SK-N-SH (cell line): ENCODE data around the gene RBM10. TPM values are rescaled to one million over a fixed set of nuclear protein-coding genes. Genes with fewer than 3 reads are reported as not detected.

Experiments
- CTCF ChIA-PET: fragments of 300-600, 350-600 bp; formaldehyde crosslinking; extraction: SDS; loops from one replicate; lab custom pipeline; 2021; lab: Yijun Ruan, JAX
- POLR2A ChIA-PET: fragments of 350-600 bp; sonication (Branson Sonifier 250); formaldehyde crosslinking; extraction: SDS; loops from one replicate; lab custom pipeline; 2020; ENCODE audit warnings: antibody characterized with exemption, inconsistent platforms; lab: Yijun Ruan, JAX
- DNase-seq: peaks from one replicate; pipeline ENCODE4 v3.0.0; 2012
- H2AFZ ChIP-seq: fragments of 200-600 bp; sonication (generic); 2 replicates; pipeline ENCODE4 v1.8.1; 2016; ENCODE audit warnings: antibody characterized with exemption, mild to moderate bottlenecking, low read depth
- H3F3A ChIP-seq: fragments of 200-600 bp; sonication (generic); replicated peaks from 2 replicates; pipeline ENCODE3; 2016; ENCODE audit warnings: antibody characterized with exemption, mild to moderate bottlenecking; ENCODE audit not compliant: insufficient read depth
- H3K27ac ChIP-seq, 2 experiments: fragments of 200-500 bp in 1 of 2; fragments of 200-600 bp in 1 of 2; sonication (Bioruptor generic) in 1 of 2; sonication (generic), shearing (Covaris generic) in 1 of 2; 2 replicates each; pipeline versions ENCODE4 v1.5.1 to v1.6.1; 2014 to 2016; ENCODE audit warnings: low read depth in 2 of 2, inconsistent platforms in 1 of 2, low read length in 1 of 2, mild to moderate bottlenecking in 1 of 2, mixed read lengths in 1 of 2
- H3K27me3 ChIP-seq: fragments of 200-600 bp; sonication (generic), shearing (Covaris generic); 2 replicates; pipeline ENCODE4 v1.6.1; 2016; ENCODE audit warnings: mixed run types; ENCODE audit not compliant: insufficient read depth
- H3K36me3 ChIP-seq, 2 experiments: fragments of 200-500 bp in 1 of 2; fragments of 200-600 bp in 1 of 2; sonication (Bioruptor generic) in 1 of 2; sonication (generic) in 1 of 2; replicated peaks in 1 of 2; 2 replicates each; pipeline versions ENCODE3 to v1.5.1; 2014 to 2016; ENCODE audit warnings: low read length in 1 of 2, mild to moderate bottlenecking in 1 of 2; ENCODE audit not compliant: insufficient read depth in 2 of 2, control insufficient read depth in 1 of 2
- H3K4me1 ChIP-seq, 2 experiments: fragments of 200-500 bp in 1 of 2; fragments of 200-600 bp in 1 of 2; sonication (Bioruptor generic) in 1 of 2; sonication (generic), shearing (Covaris generic) in 1 of 2; 2 replicates each; pipeline versions ENCODE4 v1.5.1 to v1.6.1; 2014 to 2016; ENCODE audit warnings: low read depth in 1 of 2, low read length in 1 of 2, mixed run types in 1 of 2; ENCODE audit not compliant: insufficient read depth in 2 of 2, control insufficient read depth in 1 of 2
- H3K4me2 ChIP-seq: fragments of 200-600 bp; sonication (generic), shearing (Covaris generic); 2 replicates; pipeline ENCODE4 v1.6.1; 2017; ENCODE audit warnings: mixed run types
- H3K4me3 ChIP-seq, 2 experiments: fragments of 200-500 bp in 1 of 2; fragments of 200-600 bp in 1 of 2; sonication (Bioruptor generic) in 1 of 2; sonication (generic), shearing (Covaris generic) in 1 of 2; 2 replicates each; pipeline versions ENCODE4 v1.5.1 to v1.8.1; 2014 to 2016; ENCODE audit warnings: low read depth in 2 of 2, inconsistent platforms in 1 of 2, low read length in 1 of 2, mild to moderate bottlenecking in 1 of 2, mixed read lengths in 1 of 2, moderate library complexity in 1 of 2
- H3K79me2 ChIP-seq: fragments of 200-600 bp; sonication (generic); 2 replicates; pipeline ENCODE4 v1.8.1; 2017; ENCODE audit warnings: mild to moderate bottlenecking; ENCODE audit not compliant: insufficient read depth
- H3K9ac ChIP-seq: fragments of 200-600 bp; sonication (generic); 2 replicates; pipeline ENCODE4 v1.6.1; 2017; ENCODE audit warnings: mixed run types
- H3K9me2 ChIP-seq: fragments of 200-600 bp; sonication (generic); 2 replicates; pipeline ENCODE4 v1.6.1; 2017; ENCODE audit warnings: mixed run types
- H3K9me3 ChIP-seq: fragments of 200-600 bp; sonication (generic); 2 replicates; pipeline ENCODE4 v1.6.1; 2017; ENCODE audit warnings: mixed run types, mild to moderate bottlenecking, moderate library complexity
- H4K20me1 ChIP-seq: fragments of 200-600 bp; sonication (generic); 2 replicates; pipeline ENCODE4 v1.6.1; 2017; ENCODE audit warnings: mild to moderate bottlenecking, mixed run types; ENCODE audit not compliant: insufficient read depth
- ELF1 ChIP-seq: IDR thresholded peaks from 2 replicates; pipeline ENCODE4 v1.4.0; 2012
- EP300 ChIP-seq, 2 experiments: IDR thresholded peaks; 2 replicates each; pipeline versions ENCODE4 v1.4.0 to v1.6.1; 2012; ENCODE audit warnings: borderline replicate concordance in 1 of 2, low read depth in 1 of 2, low read length in 1 of 2
- EZH2phosphoT487 ChIP-seq: fragments of 200-600 bp; sonication (generic); IDR thresholded peaks from 2 replicates; pipeline ENCODE4 v1.6.1; 2017; ENCODE audit warnings: low read depth, mixed run types, mild to moderate bottlenecking, antibody characterized with exemption, moderate library complexity, borderline replicate concordance
- FOXJ3 ChIP-seq: sonication (generic); formaldehyde crosslinking; IDR thresholded peaks from 2 replicates; pipeline ENCODE4 v1.5.1; 2020; ENCODE audit warnings: mild to moderate bottlenecking, missing genetic modification reagents
- FOXM1 ChIP-seq: IDR thresholded peaks from 2 replicates; pipeline ENCODE4 v1.4.0; 2012; ENCODE audit warnings: low read depth, mild to moderate bottlenecking
- GATA2 ChIP-seq: sonication (generic); formaldehyde crosslinking; IDR thresholded peaks from 2 replicates; pipeline ENCODE4 v1.5.0; 2020; ENCODE audit warnings: mild to moderate bottlenecking, missing genetic modification reagents
- JUND ChIP-seq: IDR thresholded peaks from 2 replicates; pipeline ENCODE4 v1.4.0; 2012
- MEF2A ChIP-seq: IDR thresholded peaks from 2 replicates; pipeline ENCODE4 v1.4.0; 2012; ENCODE audit warnings: low read depth, borderline replicate concordance
- NRF1 ChIP-seq: IDR thresholded peaks from 2 replicates; pipeline ENCODE4 v1.6.1; 2012; ENCODE audit warnings: low read depth, mild to moderate bottlenecking, low read length
- SIN3A ChIP-seq: IDR thresholded peaks from 2 replicates; pipeline ENCODE4 v1.6.1; 2012; ENCODE audit warnings: low read depth, mild to moderate bottlenecking, low read length, moderate library complexity, borderline replicate concordance
- TCF12 ChIP-seq: IDR thresholded peaks from 2 replicates; pipeline ENCODE4 v1.4.0; 2012
- TEAD4 ChIP-seq: IDR thresholded peaks from 2 replicates; pipeline ENCODE4 v1.4.0; 2012; ENCODE audit warnings: mild to moderate bottlenecking, borderline replicate concordance; ENCODE audit not compliant: insufficient read depth
- USF1 ChIP-seq: IDR thresholded peaks from 2 replicates; pipeline ENCODE4 v1.4.0; 2012; ENCODE audit warnings: low read depth, borderline replicate concordance
- USF2 ChIP-seq: fragments of 150-350 bp; IDR thresholded peaks from 2 replicates; pipeline ENCODE4 v1.6.1; 2017; ENCODE audit warnings: antibody characterized with exemption, low read length, low read depth, borderline replicate concordance
- YY1 ChIP-seq: IDR thresholded peaks from 2 replicates; pipeline ENCODE4 v1.4.0; 2012; ENCODE audit warnings: low read depth, mild to moderate bottlenecking
- WGBS: methylation state at CpG from one replicate; pipeline ENCODE4 v1.1.6; 2017; ENCODE audit warnings: low lambda C conversion rate; 5-methylcytosine and 5-hydroxymethylcytosine counted together
- polyA plus RNA-seq, 3 experiments: library from polyadenylated mRNA; depleted of rRNA; stranded (reverse); fragments of >200 nt; gene quantifications; 2 replicates each; pipeline ENCODE4 v1.2.3, GENCODE V29; 2012
- TF ChIP-seq, protein P1 (sequence below): IDR thresholded peaks from 2 replicates; pipeline ENCODE4; 2012
- TF ChIP-seq, protein P2 (sequence below): fragments of 150-350 bp; IDR thresholded peaks from 2 replicates; pipeline ENCODE4 v1.6.1; 2016; ENCODE audit warnings: mild to moderate bottlenecking, low read depth, low read length
- TF ChIP-seq, protein P3 (sequence below): IDR thresholded peaks from 2 replicates; pipeline ENCODE4 v1.4.0; 2012; ENCODE audit warnings: low read depth

Gene RBM10
- polyA plus RNA-seq, 1 of the 3 experiments (the other 2 are of a cell fraction): 34.4 TPM

- TF ChIP-seq, protein P1, sequence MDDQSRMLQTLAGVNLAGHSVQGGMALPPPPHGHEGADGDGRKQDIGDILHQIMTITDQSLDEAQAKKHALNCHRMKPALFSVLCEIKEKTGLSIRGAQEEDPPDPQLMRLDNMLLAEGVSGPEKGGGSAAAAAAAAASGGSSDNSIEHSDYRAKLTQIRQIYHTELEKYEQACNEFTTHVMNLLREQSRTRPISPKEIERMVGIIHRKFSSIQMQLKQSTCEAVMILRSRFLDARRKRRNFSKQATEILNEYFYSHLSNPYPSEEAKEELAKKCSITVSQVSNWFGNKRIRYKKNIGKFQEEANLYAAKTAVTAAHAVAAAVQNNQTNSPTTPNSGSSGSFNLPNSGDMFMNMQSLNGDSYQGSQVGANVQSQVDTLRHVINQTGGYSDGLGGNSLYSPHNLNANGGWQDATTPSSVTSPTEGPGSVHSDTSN: no peak
These were observed 46.3 kb downstream of the RBM10 start (continued) for GRCh38 chrX:47191331-47191730.

DNA sequence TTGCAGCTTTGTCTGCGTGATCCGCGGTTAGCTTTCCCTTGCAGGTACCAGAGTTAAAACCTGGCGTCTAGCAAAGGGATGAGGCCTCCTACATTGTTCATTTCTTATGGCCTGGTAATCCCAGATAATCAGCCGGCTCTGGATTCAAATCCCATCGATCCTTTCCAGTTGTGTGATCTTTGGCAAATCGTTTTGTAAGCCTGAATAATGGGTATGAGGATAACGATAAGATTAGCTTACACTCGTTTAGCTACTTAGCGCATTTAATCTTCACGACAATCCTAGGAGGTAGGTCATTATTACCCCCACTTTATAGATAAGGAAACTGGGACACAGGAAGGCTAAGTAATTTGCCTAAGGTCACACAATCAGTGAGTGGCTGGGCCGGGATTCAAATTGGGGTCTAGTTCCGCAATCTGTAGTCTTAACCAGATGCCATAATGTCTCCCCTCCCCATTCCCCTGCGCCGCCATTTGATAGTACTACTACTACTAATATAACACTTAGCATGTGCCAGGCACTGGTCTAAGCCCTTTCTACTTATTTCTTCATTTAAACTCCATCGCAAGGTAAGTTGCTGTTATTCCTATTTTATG is 46.9 kb downstream of the RBM10 start:
- no peak overlapping the region for H3K27ac ChIP-seq
- H3K27me3 ChIP-seq: peaks cover 3% of the 10 kb centered on the region; the same call in 1 of the 2 replicates
- TF ChIP-seq YY1 (no peak), FOXJ3 (CRISPR knock-in tag) (no peak), JUND (no peak), TEAD4 (no peak), EZH2phosphoT487 (no peak), EP300 (IDR thresholded peaks at IDR 0.05; ENCODE audit: borderline replicate concordance in 1 of 2, low read depth in 1 of 2, low read length in 1 of 2) (no peak), USF2 (no peak), SIN3A (no peak), FOXM1 (no peak), ELF1 (no peak), GATA2 (no peak), USF1 (no peak), TCF12 (no peak), MEF2A (no peak), NRF1 (no peak)
- TF ChIP-seq, protein P2, sequence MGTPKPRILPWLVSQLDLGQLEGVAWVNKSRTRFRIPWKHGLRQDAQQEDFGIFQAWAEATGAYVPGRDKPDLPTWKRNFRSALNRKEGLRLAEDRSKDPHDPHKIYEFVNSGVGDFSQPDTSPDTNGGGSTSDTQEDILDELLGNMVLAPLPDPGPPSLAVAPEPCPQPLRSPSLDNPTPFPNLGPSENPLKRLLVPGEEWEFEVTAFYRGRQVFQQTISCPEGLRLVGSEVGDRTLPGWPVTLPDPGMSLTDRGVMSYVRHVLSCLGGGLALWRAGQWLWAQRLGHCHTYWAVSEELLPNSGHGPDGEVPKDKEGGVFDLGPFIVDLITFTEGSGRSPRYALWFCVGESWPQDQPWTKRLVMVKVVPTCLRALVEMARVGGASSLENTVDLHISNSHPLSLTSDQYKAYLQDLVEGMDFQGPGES: no peak
- TF ChIP-seq, protein P3, sequence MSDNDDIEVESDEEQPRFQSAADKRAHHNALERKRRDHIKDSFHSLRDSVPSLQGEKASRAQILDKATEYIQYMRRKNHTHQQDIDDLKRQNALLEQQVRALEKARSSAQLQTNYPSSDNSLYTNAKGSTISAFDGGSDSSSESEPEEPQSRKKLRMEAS: no peak
- H3K36me3 ChIP-seq: peaks cover 11% of the 10 kb centered on the region in 2 experiments
- peak overlapping the region; percentile 67; the same call in 1 of the 2 replicates for H3K9ac ChIP-seq
- CTCF ChIA-PET: interaction anchor here (0.6 to 4.0 kb wide), 6 partner anchors 190 to 394 kb away, joined by 3 to 29 read pairs (median 12); no protein-coding TSS in a partner anchor
- H3K4me1 ChIP-seq: peaks cover 16 to 25% of the 10 kb centered on the region in 2 experiments
- H3F3A ChIP-seq: no peaks in the 10 kb centered on the region
- peak overlapping the region; percentile 83; the same call in 1 of the 2 replicates for H2AFZ ChIP-seq
- peaks cover 25% of the 10 kb centered on the region for H4K20me1 ChIP-seq
- WGBS: 65% methylated on average over 16 of the region's 16 CpGs
- H3K4me2 ChIP-seq: peak overlapping the region; percentile 83
- H3K4me3 ChIP-seq: peak overlapping the region; percentile 58 to 72
- H3K79me2 ChIP-seq: peaks cover 43% of the 10 kb centered on the region
- DNase-seq: no peak
- POLR2A ChIA-PET: no interaction called here
- H3K9me2 ChIP-seq: no peaks in the 10 kb centered on the region
- no peaks in the 10 kb centered on the region for H3K9me3 ChIP-seq
